M059J (cell line): ENCODE measurements around the gene CCDC18. TPM values are rescaled to one million over a fixed set of nuclear protein-coding genes. Genes with fewer than 3 reads are reported as not detected.
"Not testable (repeated sequence)": the region's sequence is repeated elsewhere in the genome, so short reads cannot be mapped to it uniquely, and the experiment has no call there.

Experiments used
- DNase-seq: peaks from one replicate; pipeline ENCODE4 v3.0.0-alpha.2; 2012; ENCODE audit warnings: low read depth
- total RNA-seq: library from RNA; depleted of rRNA; stranded (reverse); fragments of >200 nt; shearing (Covaris generic); gene quantifications from 2 replicates; pipeline ENCODE4 v1.2.3, GENCODE V29; 2014

CCDC18 gene
- total RNA-seq, 1 experiment from 2014 or later, result 14.2 TPM

- peak; percentile 23 for DNase-seq
These were observed 8.9 kb upstream of the CCDC18 start for GRCh38 chr1:93171549-93172034.

GRCh38 chr1:93172778-93173177 lies 7.7 kb upstream of the CCDC18 start:
- no peak for DNase-seq

- DNase-seq, result not testable (repeated sequence)
These were observed 5.9 kb upstream of the CCDC18 start for GRCh38 chr1:93174638-93175037.

- peak; percentile 62 for DNase-seq
These were observed 2.5 kb upstream of the CCDC18 start for GRCh38 chr1:93177991-93178390.

- DNase-seq, result peak; percentile 36
These were observed 2.1 kb upstream of the CCDC18 start for GRCh38 chr1:93178418-93178817.

- DNase-seq, result peak; percentile 99
These were observed 420 bp upstream of the CCDC18 start, which contains the start of gene TMED5 for GRCh38 chr1:93179886-93180722. Gene TMED5 (minus strand): TSS chr1:93180413. CDS start chr1:93180242, 171 bp downstream.

- DNase-seq, result no peak
These were observed 6.1 kb downstream of the CCDC18 start for GRCh38 chr1:93186667-93187066.

- DNase-seq, result no peak
These were observed 9.9 kb downstream of the CCDC18 start for GRCh38 chr1:93190432-93190831.

GRCh38 chr1:93194231-93194990 lies 13.9 kb downstream of the CCDC18 start:
- no peak for DNase-seq

- DNase-seq, result no peak
These were observed 16.1 kb downstream of the CCDC18 start for GRCh38 chr1:93196591-93196990.

- no peak for DNase-seq
These were observed 18.6 kb downstream of the CCDC18 start for GRCh38 chr1:93199150-93199549.

- DNase-seq, result no peak
These were observed 19.6 kb downstream of the CCDC18 start for GRCh38 chr1:93200086-93200620.

GRCh38 chr1:93200714-93201113 lies 20.2 kb downstream of the CCDC18 start:
- no peak for DNase-seq

GRCh38 chr1:93205892-93206566 lies 25.5 kb downstream of the CCDC18 start:
- no peak for DNase-seq

GRCh38 chr1:93206567-93206954 lies 26.0 kb downstream of the CCDC18 start:
- no peak for DNase-seq

GRCh38 chr1:93207211-93207610 lies 26.7 kb downstream of the CCDC18 start:
- DNase-seq, result no peak

- DNase-seq, result no peak
These were observed 34.8 kb downstream of the CCDC18 start for GRCh38 chr1:93215322-93215721.

GRCh38 chr1:93219443-93219842 lies 38.9 kb downstream of the CCDC18 start:
- peak; percentile 51 for DNase-seq

GRCh38 chr1:93220716-93221115 lies 40.2 kb downstream of the CCDC18 start:
- DNase-seq, result not testable (repeated sequence)

GRCh38 chr1:93221913-93222312 lies 41.4 kb downstream of the CCDC18 start:
- peak; percentile 3 for DNase-seq

GRCh38 chr1:93223023-93223675 lies 42.6 kb downstream of the CCDC18 start:
- DNase-seq, result no peak
